Activated naive CD8-positive, alpha-beta T cell treated with anti-CD3 and anti-CD28 coated beads for 36 hours (primary cell): ENCODE measurements around the gene RMP24. TPM values are rescaled to one million over a fixed set of nuclear protein-coding genes. Genes with fewer than 3 reads are reported as not detected.

Experiments used
- total RNA-seq, 2 experiments: library from RNA; stranded (reverse); gene quantifications; one replicate each; pipeline ENCODE4 v1.2.3, GENCODE V29; 2021

Gene RMP24

Other genes with a start within 250 kb of the RMP24 start
- gene RPRD1A, start 94.9 kb downstream of the RMP24 start, total RNA-seq: 10 to 100 TPM; 30.0 to 32.5 TPM
- gene SLC39A6, start 156.7 kb downstream of the RMP24 start, total RNA-seq: 10 to 100 TPM; 30.9 to 31.2 TPM
- gene ELP2, start 157.2 kb downstream of the RMP24 start, total RNA-seq: 10 to 100 TPM; 93.4 to 98.2 TPM
- gene MOCOS, start 214.8 kb downstream of the RMP24 start, total RNA-seq: under 1 TPM; 0.14 to 0.16 TPM